B cell (primary cell): ENCODE data around the gene LYST. TPM values are rescaled to one million over a fixed set of nuclear protein-coding genes. Genes with fewer than 3 reads are reported as not detected.

Experiments used
- ATAC-seq: fragments of 200-7000 bp; cut with Tn5 transposase; one replicate; pipeline ENCODE4 v1.10.0; 2021; ENCODE audit warnings: low read depth, mild to moderate bottlenecking, moderate number of reproducible peaks, moderate library complexity
- CTCF ChIA-PET: fragments of 350-600 bp; sonication (Branson Sonifier 250); formaldehyde crosslinking; loops from one replicate; lab custom pipeline; 2021; ENCODE audit warnings: antibody characterized with exemption, inconsistent platforms; lab: Charles Lee
- POLR2A ChIA-PET: fragments of 350-600 bp; sonication (Branson Sonifier 250); formaldehyde crosslinking; loops from one replicate; lab custom pipeline; 2021; ENCODE audit warnings: antibody characterized with exemption; lab: Charles Lee
- DNase-seq: peaks from one replicate; pipeline ENCODE4 v3.0.0; 2013
- H2AFZ ChIP-seq: 2 replicates; pipeline ENCODE4 v1.6.1; 2012; ENCODE audit warnings: mild to moderate bottlenecking, low read depth, low read length; ENCODE audit not compliant: insufficient read depth, poor library complexity, severe bottlenecking
- H3K27ac ChIP-seq, 2 donors: 1 replicate in 1 of 2; 2 replicates in 1 of 2; pipeline ENCODE4 v1.5.1; 2012 to 2013; ENCODE audit warnings: low read length in 2 of 2, mild to moderate bottlenecking in 2 of 2, moderate library complexity in 1 of 2
- H3K27me3 ChIP-seq, 4 experiments: fragments of 200-600 bp in 1 of 4; sonication (generic) in 1 of 4; replicated peaks in 1 of 4; 1 replicate in 2 of 4; 2 replicates in 2 of 4; pipeline versions ENCODE4 v1.6.1 to v1.7.0; 2013 to 2016; ENCODE audit warnings: low read length in 3 of 4, mild to moderate bottlenecking in 2 of 4, mixed read lengths in 1 of 4, moderate library complexity in 1 of 4; ENCODE audit not compliant: insufficient read depth in 4 of 4, control insufficient read depth in 3 of 4; ENCODE audit errors: control extremely low read depth in 1 of 4
- H3K36me3 ChIP-seq, 2 experiments: replicated peaks in 1 of 2; 1 replicate in 1 of 2; 2 replicates in 1 of 2; pipeline versions ENCODE4 v1.6.1 to v1.7.1; 2013; ENCODE audit warnings: low read length in 1 of 2; ENCODE audit not compliant: insufficient read depth in 2 of 2, control insufficient read depth in 1 of 2; ENCODE audit errors: control extremely low read depth in 1 of 2, extremely low read depth in 1 of 2
- H3K4me1 ChIP-seq, 2 donors: fragments of 200-600 bp in 1 of 2; sonication (generic) in 1 of 2; 1 replicate in 1 of 2; 2 replicates in 1 of 2; pipeline versions ENCODE4 v1.5.1 to v1.6.1; 2013 to 2017; ENCODE audit warnings: low read length in 2 of 2; ENCODE audit not compliant: control insufficient read depth in 2 of 2, insufficient read depth in 2 of 2
- H3K4me2 ChIP-seq: replicated peaks from 2 replicates; pipeline ENCODE3; 2012; ENCODE audit warnings: mild to moderate bottlenecking, low read depth, low read length; ENCODE audit not compliant: poor library complexity, severe bottlenecking
- H3K4me3 ChIP-seq, 5 experiments: fragments of 200-600 bp in 1 of 5; sonication (generic) in 1 of 5; 1 replicate in 3 of 5; 2 replicates in 2 of 5; pipeline versions ENCODE4 v1.5.1 to v1.7.0; 2011 to 2016; ENCODE audit warnings: low read length in 4 of 5, mild to moderate bottlenecking in 4 of 5, low read depth in 2 of 5, control low read depth in 1 of 5, moderate library complexity in 1 of 5; ENCODE audit not compliant: insufficient read depth in 1 of 5; ENCODE audit errors: control extremely low read depth in 1 of 5, extremely low read depth in 1 of 5
- H3K79me2 ChIP-seq: fragments of 200-600 bp; sonication (generic); one replicate; pipeline ENCODE4 v1.6.0; 2016; ENCODE audit warnings: low read length; ENCODE audit not compliant: control insufficient read depth, insufficient read depth
- H3K9ac ChIP-seq: fragments of 200-600 bp; sonication (generic); 2 replicates; pipeline ENCODE4 v1.6.1; 2017; ENCODE audit warnings: mild to moderate bottlenecking, low read length, moderate library complexity
- H3K9me3 ChIP-seq, 3 donors: one replicate each; pipeline versions ENCODE4 v1.6.1 to v1.7.1; 2013; ENCODE audit warnings: low read length in 2 of 3; ENCODE audit not compliant: control insufficient read depth in 2 of 3, insufficient read depth in 1 of 3; ENCODE audit errors: control extremely low read depth in 1 of 3
- H4K20me1 ChIP-seq: 2 replicates; pipeline ENCODE4 v1.6.0; 2012; ENCODE audit warnings: mild to moderate bottlenecking, low read length; ENCODE audit not compliant: insufficient read depth, control insufficient read depth, poor library complexity, severe bottlenecking
- H3K27ac Mint-ChIP-seq: one replicate; pipeline ENCODE4 v1.8.0; 2021; ENCODE audit warnings: mixed read lengths
- H3K27me3 Mint-ChIP-seq: one replicate; pipeline ENCODE4 v1.8.0; 2021; ENCODE audit warnings: mixed read lengths
- H3K4me1 Mint-ChIP-seq: one replicate; pipeline ENCODE4 v1.8.0; 2021; ENCODE audit warnings: mixed read lengths
- H3K4me3 Mint-ChIP-seq: one replicate; pipeline ENCODE4 v1.8.0; 2021; ENCODE audit warnings: mixed read lengths
- H3K9me3 Mint-ChIP-seq: one replicate; pipeline ENCODE4 v1.8.0; 2022; ENCODE audit warnings: mixed read lengths; ENCODE audit not compliant: insufficient read depth
- CTCF ChIP-seq: fragments of 200-600 bp; IDR thresholded peaks from one replicate; pipeline ENCODE4 v1.8.0; 2022; ENCODE audit warnings: antibody characterized with exemption, mild to moderate bottlenecking
- EZH2 ChIP-seq: IDR thresholded peaks from 2 replicates; pipeline ENCODE4 v1.6.1; 2012; ENCODE audit warnings: borderline replicate concordance, low read depth, mild to moderate bottlenecking, moderate library complexity, low read length; ENCODE audit not compliant: insufficient read depth, poor library complexity, severe bottlenecking
- WGBS: methylation state at CpG from one replicate; pipeline ENCODE4 v1.1.5; 2013; ENCODE audit warnings: missing lambda C conversion rate; ENCODE audit not compliant: insufficient coverage; 5-methylcytosine and 5-hydroxymethylcytosine counted together
- intact Hi-C: fragments of 100-400 bp; cut with micrococcal nuclease; formaldehyde crosslinking; loops from one replicate; pipeline ENCODE4 v1.10.0; 2022
- polyA plus RNA-seq: library from polyadenylated mRNA; depleted of rRNA; stranded (reverse); fragments of >200 nt; gene quantifications from 2 replicates; pipeline ENCODE4 v1.2.3, GENCODE V29; 2012
- total RNA-seq, 2 donors: library from RNA; stranded (reverse); fragments of 120-200 nt in 1 of 2; gene quantifications; 1 replicate in 1 of 2; 2 replicates in 1 of 2; pipeline versions ENCODE4 v1.2.3 to v1.2.4, GENCODE V29; 2013 to 2022

The LYST gene
- total and polyA plus RNA-seq, 2 donors (not counting 1 experiment from before 2014, with no cell fraction given): 50.4 to 120 TPM

DNA sequence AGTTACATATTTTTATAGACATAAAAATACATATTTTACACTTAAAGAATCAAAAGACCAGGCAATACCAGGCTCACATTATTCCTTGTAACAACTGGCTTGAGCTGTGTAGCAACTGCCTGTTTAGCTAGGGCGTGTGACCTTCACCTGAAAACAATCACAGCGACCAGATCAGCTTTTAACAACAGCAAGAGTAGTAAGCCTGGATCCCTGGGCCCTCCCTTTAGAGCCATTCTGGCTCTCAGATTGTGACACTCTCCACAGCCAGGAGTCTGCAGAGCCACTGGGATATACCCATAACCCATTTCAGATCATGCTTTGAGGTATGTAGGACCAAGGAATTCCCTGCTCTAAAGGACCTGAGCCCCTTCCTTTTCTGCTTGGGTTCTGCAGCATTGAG lies 187.7 kb downstream of the LYST start:
- no peak for DNase-seq
- no peak overlapping the region for H3K4me2 ChIP-seq
- CTCF ChIA-PET: interaction anchor here (0.6 kb wide), 1 partner anchor 12 kb away, joined by 3 read pairs; no protein-coding TSS in a partner anchor

More for the DNA sequence above, 187.7 kb downstream of the LYST start:
- TF ChIP-seq EZH2 (no peak), CTCF (no peak)
- intact Hi-C loops: no loop called here
- Histone ChIP-seq H2AFZ (no peak overlapping the region), H3K79me2 (no peaks in the 10 kb centered on the region), H3K9me3 (peaks cover 3 to 12% (median 6%) of the 10 kb centered on the region in 3 donors), H3K4me3 (no peak overlapping the region), H3K27ac (no peak overlapping the region), H3K4me1 (no peaks in the 10 kb centered on the region), H3K9ac (no peak overlapping the region), H3K27me3 (no peaks in the 10 kb centered on the region), H4K20me1 (no peaks in the 10 kb centered on the region), H3K36me3 (peaks cover 10 to 77% of the 10 kb centered on the region in 2 experiments)
- POLR2A ChIA-PET: no interaction called here
- WGBS: 85% methylated on average over 2 of the region's 2 CpGs
- Mint-ChIP-seq H3K27ac (no peak overlapping the region), H3K9me3 (peaks cover 6% of the 10 kb centered on the region), H3K4me3 (no peak overlapping the region), H3K27me3 (no peaks in the 10 kb centered on the region), H3K4me1 (no peaks in the 10 kb centered on the region)
- ATAC-seq: no peak
